Thoracic aorta (tissue), 2 donors: ENCODE data around the gene ERG. TPM values are rescaled to one million over a fixed set of nuclear protein-coding genes. Genes with fewer than 3 reads are reported as not detected.

ENCODE experiments used
- ATAC-seq: fragments of 150-250 bp; one replicate; pipeline ENCODE4 v1.8.0; 2017; ENCODE audit warnings: low read depth; ENCODE audit not compliant: insufficient number of reproducible peaks, low FRiP score
- DNase-seq: peaks from one replicate; pipeline ENCODE4 v3.0.0-alpha.2; 2020; ENCODE audit warnings: low spot score
- H3K27ac ChIP-seq, 2 donors: fragments of 200-600 bp; sonication (generic); 1 replicate in 1 of 2; 2 replicates in 1 of 2; pipeline ENCODE4 v1.5.1; 2016; ENCODE audit warnings: mild to moderate bottlenecking in 2 of 2, moderate library complexity in 2 of 2
- H3K27me3 ChIP-seq: fragments of 200-600 bp; sonication (generic); replicated peaks from 2 replicates; pipeline ENCODE4 v1.6.0; 2016; ENCODE audit warnings: mild to moderate bottlenecking; ENCODE audit not compliant: insufficient read depth
- H3K36me3 ChIP-seq: fragments of 200-600 bp; sonication (generic); one replicate; pipeline ENCODE4 v1.5.1; 2016
- H3K4me1 ChIP-seq, 2 donors: fragments of 200-600 bp; sonication (generic); 1 replicate in 1 of 2; 2 replicates in 1 of 2; pipeline versions ENCODE4 v1.5.1 to v1.6.0; 2016; ENCODE audit warnings: low read depth in 2 of 2, mild to moderate bottlenecking in 1 of 2; ENCODE audit not compliant: control insufficient read depth in 1 of 2
- H3K4me3 ChIP-seq: fragments of 200-600 bp; sonication (generic); 2 replicates; pipeline ENCODE4 v1.5.1; 2016; ENCODE audit warnings: mild to moderate bottlenecking
- H3K9me3 ChIP-seq: fragments of 200-600 bp; sonication (generic); 2 replicates; pipeline ENCODE4 v1.5.1; 2016
- total RNA-seq, 2 donors: library from RNA; depleted of rRNA; stranded (reverse); fragments of >200 nt; gene quantifications; one replicate each; pipeline versions ENCODE4 v1.1.0 to v1.2.3, GENCODE V29; 2016
- TF ChIP-seq, protein P1 (sequence below): fragments of 200-600 bp; sonication (generic); IDR thresholded peaks from one replicate; pipeline ENCODE4 v1.5.1; 2019; ENCODE audit warnings: antibody characterized with exemption

Gene ERG
- total RNA-seq, 2 donors from 2014 or later, result 40.2 to 177 TPM

DNA sequence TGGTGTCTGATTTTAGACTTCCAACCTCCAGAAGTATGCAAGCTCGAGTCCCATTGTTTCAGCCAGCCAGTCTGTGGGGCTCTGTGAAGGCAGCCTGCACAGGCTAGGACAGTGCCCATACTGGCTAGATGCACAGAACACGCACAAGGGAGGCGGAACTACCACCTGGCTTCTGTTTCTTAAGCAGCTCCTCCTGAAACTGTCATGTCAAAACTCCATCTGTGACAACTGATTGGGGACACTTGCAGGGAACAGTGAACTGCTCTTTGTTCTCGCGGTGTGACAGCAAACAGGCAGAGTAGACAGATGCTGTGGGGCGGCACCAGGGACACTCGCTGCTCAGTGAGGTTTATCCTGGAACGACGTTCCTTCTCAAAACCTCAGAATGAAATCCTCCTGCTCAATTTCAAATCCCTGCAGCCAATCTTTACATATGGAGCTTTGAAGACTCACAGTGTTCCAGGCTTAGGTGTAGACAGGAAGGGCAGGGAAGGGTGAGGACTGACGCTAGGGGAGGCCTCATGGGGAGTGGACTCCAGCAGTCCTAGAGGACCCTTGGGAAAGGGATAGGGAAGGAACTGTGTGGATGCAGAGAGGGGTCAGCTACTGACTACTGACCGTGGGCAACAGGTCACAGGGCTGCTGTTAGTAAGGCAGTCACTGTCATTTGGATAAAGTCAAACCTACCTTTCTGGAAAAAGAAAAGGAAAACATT lies 73.8 kb downstream of the ERG start:
- H3K4me3 ChIP-seq, result no peak overlapping the region
- peaks cover 0 to 10% of the 10 kb centered on the region in 2 donors for H3K4me1 ChIP-seq
- H3K9me3 ChIP-seq, result no peaks in the 10 kb centered on the region
- no peaks in the 10 kb centered on the region for H3K27me3 ChIP-seq
- DNase-seq, result no peak
- TF ChIP-seq, protein P1, sequence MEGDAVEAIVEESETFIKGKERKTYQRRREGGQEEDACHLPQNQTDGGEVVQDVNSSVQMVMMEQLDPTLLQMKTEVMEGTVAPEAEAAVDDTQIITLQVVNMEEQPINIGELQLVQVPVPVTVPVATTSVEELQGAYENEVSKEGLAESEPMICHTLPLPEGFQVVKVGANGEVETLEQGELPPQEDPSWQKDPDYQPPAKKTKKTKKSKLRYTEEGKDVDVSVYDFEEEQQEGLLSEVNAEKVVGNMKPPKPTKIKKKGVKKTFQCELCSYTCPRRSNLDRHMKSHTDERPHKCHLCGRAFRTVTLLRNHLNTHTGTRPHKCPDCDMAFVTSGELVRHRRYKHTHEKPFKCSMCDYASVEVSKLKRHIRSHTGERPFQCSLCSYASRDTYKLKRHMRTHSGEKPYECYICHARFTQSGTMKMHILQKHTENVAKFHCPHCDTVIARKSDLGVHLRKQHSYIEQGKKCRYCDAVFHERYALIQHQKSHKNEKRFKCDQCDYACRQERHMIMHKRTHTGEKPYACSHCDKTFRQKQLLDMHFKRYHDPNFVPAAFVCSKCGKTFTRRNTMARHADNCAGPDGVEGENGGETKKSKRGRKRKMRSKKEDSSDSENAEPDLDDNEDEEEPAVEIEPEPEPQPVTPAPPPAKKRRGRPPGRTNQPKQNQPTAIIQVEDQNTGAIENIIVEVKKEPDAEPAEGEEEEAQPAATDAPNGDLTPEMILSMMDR, result no peak
- no peak for ATAC-seq
- H3K36me3 ChIP-seq, result peaks cover 23% of the 10 kb centered on the region
- no peak overlapping the region for H3K27ac ChIP-seq

DNA sequence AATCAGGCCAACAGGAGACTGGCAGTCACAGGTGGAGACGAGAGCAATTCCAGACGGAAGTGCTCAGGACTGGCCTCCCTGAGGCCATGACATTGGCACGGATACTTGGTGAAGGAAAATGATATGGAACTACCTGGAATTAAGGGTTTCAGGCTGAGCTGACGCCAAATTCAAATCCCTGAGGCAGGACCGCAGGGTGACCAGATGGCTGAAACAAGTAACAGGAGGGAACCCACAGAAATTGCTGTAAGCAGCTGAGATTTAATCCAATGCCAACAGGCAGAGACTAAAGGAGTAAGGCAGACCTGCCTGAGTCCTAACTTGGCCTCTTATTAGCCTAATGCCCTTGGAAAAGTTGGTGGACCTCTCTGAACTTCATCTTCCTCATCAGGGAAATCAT lies 76.2 kb downstream of the ERG start:
- ATAC-seq, result no peak
- Histone ChIP-seq H3K9me3 (no peaks in the 10 kb centered on the region), H3K36me3 (peaks cover 24% of the 10 kb centered on the region), H3K4me1 (no peaks in the 10 kb centered on the region), H3K27ac (no peak overlapping the region), H3K27me3 (no peaks in the 10 kb centered on the region), H3K4me3 (no peak overlapping the region)
- TF ChIP-seq, protein P1, result no peak
- DNase-seq, result no peak

DNA sequence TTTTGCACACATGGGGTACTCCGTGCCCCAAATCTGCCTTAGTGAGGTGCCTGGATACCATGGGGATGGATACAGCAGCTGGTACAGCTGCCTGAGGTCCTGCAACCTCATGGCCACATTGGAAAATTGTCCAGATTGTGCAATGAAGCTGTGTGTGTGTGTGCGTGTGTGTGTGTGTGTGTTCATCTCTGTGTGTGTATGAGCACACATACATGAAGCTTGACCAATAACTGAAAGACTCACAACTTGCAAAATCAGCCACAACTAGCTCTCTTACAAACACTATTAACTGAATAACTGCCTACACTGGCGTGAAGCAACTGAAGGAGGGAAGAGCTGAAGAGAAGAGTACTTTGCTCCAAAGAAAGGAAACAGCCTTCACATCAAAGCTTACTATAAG lies 78.1 kb downstream of the ERG start:
- H3K27me3 ChIP-seq, result no peaks in the 10 kb centered on the region
- no peak overlapping the region for H3K4me3 ChIP-seq
- ATAC-seq (no peak), DNase-seq (no peak)
- no peaks in the 10 kb centered on the region for H3K4me1 ChIP-seq
- TF ChIP-seq, protein P1, result no peak
- peaks cover 30% of the 10 kb centered on the region for H3K36me3 ChIP-seq
- no peaks in the 10 kb centered on the region for H3K9me3 ChIP-seq
- H3K27ac ChIP-seq, result no peak overlapping the region

DNA sequence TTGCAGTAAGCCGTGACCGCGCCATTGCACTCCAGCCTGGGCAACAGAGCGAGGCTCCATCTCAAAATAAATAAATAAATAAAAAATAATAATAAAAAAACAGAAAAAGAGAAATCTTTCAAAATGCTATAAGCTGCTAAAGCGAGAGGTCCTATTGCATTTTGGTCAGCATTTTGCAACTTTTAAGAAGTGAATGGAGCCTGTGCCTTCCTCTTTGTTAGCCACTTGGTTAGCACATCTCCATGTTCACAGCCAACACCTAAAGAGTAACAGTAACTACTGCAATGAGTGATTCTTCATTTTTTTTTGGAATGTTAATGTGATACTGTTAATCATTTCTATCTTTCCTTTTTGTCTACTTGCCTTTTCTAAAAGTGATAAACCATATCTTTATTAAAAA lies 80.6 kb downstream of the ERG start:
- Histone ChIP-seq H3K4me3 (no peak overlapping the region), H3K4me1 (peaks cover 0 to 17% of the 10 kb centered on the region in 2 donors), H3K9me3 (no peaks in the 10 kb centered on the region), H3K27me3 (no peaks in the 10 kb centered on the region), H3K36me3 (peaks cover 20% of the 10 kb centered on the region), H3K27ac (no peak overlapping the region)
- TF ChIP-seq, protein P1, result no peak
- no peak for DNase-seq
- ATAC-seq, result no peak

DNA sequence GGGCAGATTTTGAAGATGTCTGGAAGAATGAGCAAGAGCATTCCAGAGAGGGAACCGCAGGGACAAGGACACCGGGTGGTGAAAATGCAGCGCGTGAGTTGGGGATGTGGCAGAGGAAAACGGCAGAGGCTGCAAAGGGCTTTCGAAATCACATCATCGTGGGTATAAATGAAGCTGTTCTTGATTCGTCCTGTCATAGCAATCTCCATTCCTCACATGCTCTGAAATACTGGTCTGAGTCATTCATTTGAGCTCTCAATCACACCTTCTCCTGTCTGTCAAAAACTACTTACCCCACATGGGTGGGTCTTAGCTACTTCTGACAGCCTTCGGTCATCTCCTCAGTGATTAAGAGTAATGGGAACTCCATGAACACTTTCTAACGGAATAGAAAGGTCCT lies 81.5 kb downstream of the ERG start:
- Histone ChIP-seq H3K9me3 (no peaks in the 10 kb centered on the region), H3K27ac (no peak overlapping the region), H3K4me1 (peaks cover 0 to 18% of the 10 kb centered on the region in 2 donors), H3K27me3 (no peaks in the 10 kb centered on the region), H3K36me3 (peaks cover 14% of the 10 kb centered on the region), H3K4me3 (no peak overlapping the region)
- TF ChIP-seq, protein P1, result no peak
- DNase-seq (no peak), ATAC-seq (no peak)
